Ecto neural progenitor cell (in vitro differentiated cells): ENCODE data around the gene EFCAB3.
"Not testable (repeated sequence)": the region's sequence is repeated elsewhere in the genome, so short reads cannot be mapped to it uniquely, and the experiment has no call there.

Experiments
- DNase-seq: peaks from one replicate; pipeline ENCODE4 v3.0.0-alpha.2; 2018; ENCODE audit warnings: low spot score

The EFCAB3 gene

GRCh38 chr17:62380253-62380652 is at the start of gene EFCAB3:
TSS of gene EFCAB3 (plus strand) at chr17:62380553. CDS start at chr17:62382980, 2,427 bp downstream.
- no peak for DNase-seq

GRCh38 chr17:62336527-62336926 is 43.8 kb upstream of the EFCAB3 start:
- DNase-seq, result no peak

- DNase-seq, result no peak
Measured at GRCh38 chr17:62343764-62344270, 36.5 kb upstream of the EFCAB3 start.

GRCh38 chr17:62351176-62351575 is 29.2 kb upstream of the EFCAB3 start:
- no peak for DNase-seq

- DNase-seq, result no peak
Measured at GRCh38 chr17:62366191-62366590, 14.2 kb upstream of the EFCAB3 start.

GRCh38 chr17:62381561-62381960 is 1.2 kb downstream of the EFCAB3 start:
- DNase-seq, result no peak

- DNase-seq, result no peak
Measured at GRCh38 chr17:62388856-62389255, 8.5 kb downstream of the EFCAB3 start.

GRCh38 chr17:62392908-62393307 is 12.6 kb downstream of the EFCAB3 start:
- no peak for DNase-seq

GRCh38 chr17:62398891-62399290 is 18.5 kb downstream of the EFCAB3 start:
- no peak for DNase-seq

- DNase-seq, result no peak
Measured at GRCh38 chr17:62405451-62405850, 25.1 kb downstream of the EFCAB3 start.

- not testable (repeated sequence) for DNase-seq
Measured at GRCh38 chr17:62413090-62413489, 32.7 kb downstream of the EFCAB3 start.

GRCh38 chr17:62423647-62424461 is 43.5 kb downstream of the EFCAB3 start, which contains the start of gene METTL2A:
TSS of gene METTL2A (plus strand) at chr17:62423897. CDS start at chr17:62423903, 6 bp downstream.
- peak; percentile 95 for DNase-seq

GRCh38 chr17:62426214-62426613 is 45.9 kb downstream of the EFCAB3 start:
- DNase-seq, result not testable (repeated sequence)

- not testable (repeated sequence) for DNase-seq
Measured at GRCh38 chr17:62435251-62435650, 54.9 kb downstream of the EFCAB3 start.

GRCh38 chr17:62441181-62441580 is 60.8 kb downstream of the EFCAB3 start:
- not testable (repeated sequence) for DNase-seq

- no peak for DNase-seq
Measured at GRCh38 chr17:62444063-62444462, 63.7 kb downstream of the EFCAB3 start.

GRCh38 chr17:62445791-62446190 is 65.4 kb downstream of the EFCAB3 start:
- DNase-seq, result not testable (repeated sequence)

- not testable (repeated sequence) for DNase-seq
Measured at GRCh38 chr17:62452195-62452594, 71.8 kb downstream of the EFCAB3 start.

- not testable (repeated sequence) for DNase-seq
Measured at GRCh38 chr17:62453041-62453440, 72.7 kb downstream of the EFCAB3 start.

- not testable (repeated sequence) for DNase-seq
Measured at GRCh38 chr17:62453656-62454055, 73.3 kb downstream of the EFCAB3 start.

GRCh38 chr17:62454111-62454510 is 73.8 kb downstream of the EFCAB3 start:
- DNase-seq, result not testable (repeated sequence)

GRCh38 chr17:62456016-62456415 is 75.7 kb downstream of the EFCAB3 start:
- no peak for DNase-seq

- not testable (repeated sequence) for DNase-seq
Measured at GRCh38 chr17:62458483-62458882, 78.1 kb downstream of the EFCAB3 start.
